GM21515 (cell line): ENCODE data around the gene LSAMP.

Source experiments
- ATAC-seq: cut with Tn5 transposase; IDR thresholded peaks from one replicate; pipeline ENCODE4 v1.9.1; 2021; ENCODE audit not compliant: unreplicated experiment

LSAMP gene

GRCh38 chr3:116065501-116065900 is 379.8 kb downstream of the LSAMP start:
- no peak for ATAC-seq

- no peak for ATAC-seq
These were observed 380.6 kb downstream of the LSAMP start for GRCh38 chr3:116064646-116065045.

DNA sequence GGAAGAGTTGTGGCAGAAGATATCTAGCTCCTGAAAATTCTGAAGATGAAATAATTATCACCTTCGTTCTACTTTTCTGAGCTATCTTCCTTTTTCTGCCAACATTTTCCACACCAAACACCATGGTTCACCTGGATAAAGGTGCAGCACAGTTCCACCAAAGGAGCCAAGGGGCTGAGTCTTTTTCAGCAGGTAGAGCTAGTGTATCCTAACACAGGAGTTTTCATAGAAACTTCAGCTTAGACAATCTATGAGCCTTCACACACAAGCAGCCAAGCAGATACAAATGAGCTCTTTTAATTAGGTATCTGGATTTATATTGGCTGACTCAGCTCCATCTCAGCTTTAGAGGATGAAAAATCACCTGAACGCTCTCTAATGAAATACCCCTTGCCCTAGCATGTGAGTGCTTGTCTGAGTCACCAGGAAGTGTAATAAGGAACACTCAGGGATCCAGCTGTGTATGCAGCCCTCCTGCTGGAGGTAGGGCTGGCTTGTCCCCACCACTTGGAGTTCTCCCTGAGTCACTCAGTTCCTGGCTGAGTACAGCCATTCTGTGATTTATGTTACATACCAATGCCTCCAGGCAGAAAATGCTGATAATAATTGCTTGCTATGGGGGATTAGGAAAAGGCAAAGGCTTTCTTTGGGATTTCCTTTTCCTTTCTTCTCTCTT is 385.7 kb downstream of the LSAMP start:
- no peak for ATAC-seq

DNA sequence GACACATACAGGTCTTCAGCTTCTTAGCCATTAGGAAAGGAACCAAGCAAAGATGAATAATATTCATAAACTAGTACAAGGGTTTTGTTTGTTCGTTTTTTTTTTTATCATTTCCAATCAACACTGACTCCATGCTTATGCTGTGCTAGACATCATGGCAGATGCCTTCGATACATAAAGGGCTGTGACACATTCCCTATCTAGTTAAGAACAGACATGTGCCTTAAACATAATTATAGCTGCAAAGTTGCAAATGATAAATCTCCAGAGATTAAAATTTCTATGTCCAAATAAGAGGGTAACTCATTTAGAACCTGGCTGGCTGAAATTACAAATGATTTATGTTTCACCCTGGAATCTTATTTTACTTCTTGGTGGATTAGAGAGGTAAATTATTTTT is 386.4 kb downstream of the LSAMP start:
- no peak for ATAC-seq

GRCh38 chr3:116057400-116058006 is 387.8 kb downstream of the LSAMP start:
- no peak for ATAC-seq

- ATAC-seq: peak; percentile 79
These were observed 389.0 kb downstream of the LSAMP start for GRCh38 chr3:116056280-116056679.

DNA sequence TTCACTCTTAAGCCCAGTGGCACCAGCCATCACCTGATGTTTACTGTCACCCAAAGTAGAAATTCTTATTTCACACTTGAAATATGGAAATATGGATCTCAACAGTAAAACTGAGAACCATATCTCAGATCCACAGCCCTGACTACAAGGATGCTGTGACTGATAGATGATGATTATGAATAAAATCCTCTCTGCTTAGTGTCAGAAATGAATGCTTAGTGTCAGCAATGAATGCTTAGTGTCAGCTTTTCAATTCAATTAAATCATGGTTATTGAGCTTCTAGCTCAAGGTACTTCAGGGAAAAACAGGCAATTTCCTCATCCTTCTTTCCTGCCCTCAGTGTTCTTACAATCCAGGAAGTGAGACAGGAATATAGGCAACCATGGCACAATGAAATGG is 392.3 kb downstream of the LSAMP start:
- no peak for ATAC-seq

GRCh38 chr3:116052602-116053001 is 392.7 kb downstream of the LSAMP start:
- ATAC-seq: no peak

DNA sequence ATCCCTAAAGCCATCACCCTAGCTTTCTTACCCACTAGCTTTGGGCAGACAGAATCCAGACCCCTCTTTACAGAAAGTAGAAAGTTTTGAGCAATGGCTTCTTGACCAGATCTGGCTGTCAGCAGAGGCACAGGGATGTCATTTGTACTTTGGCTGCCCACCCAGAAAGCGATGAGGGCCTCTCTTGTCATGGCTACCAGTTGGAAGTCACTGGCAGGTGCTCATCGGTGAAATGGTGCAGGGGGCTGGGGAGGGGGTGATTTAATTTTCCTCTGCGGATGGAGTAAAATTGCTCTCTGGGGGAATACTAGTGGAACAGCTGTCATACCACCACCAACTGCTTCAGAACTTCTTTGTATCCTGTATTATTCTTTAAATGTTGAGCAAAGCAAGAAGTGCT is 393.7 kb downstream of the LSAMP start:
- ATAC-seq: no peak

DNA sequence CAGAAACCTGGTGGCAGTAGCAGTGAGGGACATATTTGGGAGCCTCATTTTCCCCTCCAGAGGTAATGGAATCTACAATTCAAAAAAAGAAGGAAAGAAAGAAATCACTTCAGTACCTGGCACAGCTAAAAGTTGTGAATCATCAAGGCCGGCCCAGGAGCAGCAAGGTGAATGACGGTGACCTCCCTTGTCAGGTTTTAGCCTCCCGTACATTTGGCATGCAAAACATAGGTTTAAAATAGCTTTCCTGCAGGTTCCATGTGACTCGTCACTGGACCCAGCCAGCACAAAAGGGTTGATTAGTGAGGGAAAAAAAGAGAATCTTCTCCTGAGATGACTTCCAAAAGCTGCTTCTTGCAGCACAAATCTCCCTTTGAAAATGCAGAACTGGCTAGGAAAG is 394.2 kb downstream of the LSAMP start:
- ATAC-seq: no peak

DNA sequence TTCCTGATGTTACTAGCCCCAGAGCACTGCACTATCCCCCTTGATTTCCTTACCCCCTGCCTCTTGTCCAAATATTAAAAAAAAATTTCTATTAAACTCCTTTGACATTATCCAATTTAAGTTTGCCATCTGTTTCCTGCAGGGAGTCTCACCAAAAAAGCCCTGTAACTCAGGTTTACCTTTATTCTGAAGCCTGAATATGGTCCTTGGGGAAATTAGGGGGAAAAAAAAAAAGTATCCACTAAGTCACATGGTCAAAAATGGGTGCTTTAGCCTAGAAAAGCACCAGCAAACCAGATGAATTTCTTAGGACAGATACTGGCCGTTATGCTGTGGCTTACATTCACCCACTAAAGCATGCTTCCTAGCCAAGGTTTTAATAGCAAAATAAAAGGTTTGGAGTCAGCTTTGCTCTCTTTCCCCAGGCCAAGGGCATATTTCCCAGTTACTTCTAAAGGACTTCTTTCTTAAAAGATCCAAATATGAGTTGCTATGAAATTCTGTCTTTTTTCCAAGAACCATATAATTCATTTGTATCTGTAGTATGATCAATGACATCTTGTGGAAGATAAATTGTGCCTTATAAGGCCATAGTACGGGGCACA is 394.9 kb downstream of the LSAMP start:
- ATAC-seq: no peak

GRCh38 chr3:116048991-116049390 is 396.3 kb downstream of the LSAMP start:
- no peak for ATAC-seq

- ATAC-seq: no peak
These were observed 398.9 kb downstream of the LSAMP start for GRCh38 chr3:116046350-116046749.

- ATAC-seq: no peak
These were observed 400.0 kb downstream of the LSAMP start for GRCh38 chr3:116045314-116045713.

DNA sequence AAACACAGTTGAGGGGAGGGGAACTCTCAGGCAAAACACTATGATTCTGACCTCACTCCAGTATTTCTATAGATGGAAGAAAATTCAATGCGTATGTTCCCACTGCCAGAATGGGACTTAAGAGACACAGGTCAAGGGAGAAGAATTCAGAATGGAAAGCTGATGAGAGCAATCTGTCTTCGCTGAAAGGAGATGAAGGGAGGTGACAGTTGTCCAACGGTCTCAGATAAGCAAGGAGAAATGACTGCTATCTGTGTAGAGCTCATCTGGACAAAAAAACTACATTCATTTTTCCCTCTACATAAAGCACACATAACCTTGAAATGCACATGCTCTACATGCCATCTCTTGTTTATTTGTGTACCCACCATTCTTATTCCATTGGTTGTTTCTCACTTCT is 405.1 kb downstream of the LSAMP start:
- ATAC-seq: no peak

GRCh38 chr3:116039651-116039985 is 405.7 kb downstream of the LSAMP start:
- ATAC-seq: no peak

GRCh38 chr3:116038968-116039650 is 406.2 kb downstream of the LSAMP start:
- ATAC-seq: no peak

DNA sequence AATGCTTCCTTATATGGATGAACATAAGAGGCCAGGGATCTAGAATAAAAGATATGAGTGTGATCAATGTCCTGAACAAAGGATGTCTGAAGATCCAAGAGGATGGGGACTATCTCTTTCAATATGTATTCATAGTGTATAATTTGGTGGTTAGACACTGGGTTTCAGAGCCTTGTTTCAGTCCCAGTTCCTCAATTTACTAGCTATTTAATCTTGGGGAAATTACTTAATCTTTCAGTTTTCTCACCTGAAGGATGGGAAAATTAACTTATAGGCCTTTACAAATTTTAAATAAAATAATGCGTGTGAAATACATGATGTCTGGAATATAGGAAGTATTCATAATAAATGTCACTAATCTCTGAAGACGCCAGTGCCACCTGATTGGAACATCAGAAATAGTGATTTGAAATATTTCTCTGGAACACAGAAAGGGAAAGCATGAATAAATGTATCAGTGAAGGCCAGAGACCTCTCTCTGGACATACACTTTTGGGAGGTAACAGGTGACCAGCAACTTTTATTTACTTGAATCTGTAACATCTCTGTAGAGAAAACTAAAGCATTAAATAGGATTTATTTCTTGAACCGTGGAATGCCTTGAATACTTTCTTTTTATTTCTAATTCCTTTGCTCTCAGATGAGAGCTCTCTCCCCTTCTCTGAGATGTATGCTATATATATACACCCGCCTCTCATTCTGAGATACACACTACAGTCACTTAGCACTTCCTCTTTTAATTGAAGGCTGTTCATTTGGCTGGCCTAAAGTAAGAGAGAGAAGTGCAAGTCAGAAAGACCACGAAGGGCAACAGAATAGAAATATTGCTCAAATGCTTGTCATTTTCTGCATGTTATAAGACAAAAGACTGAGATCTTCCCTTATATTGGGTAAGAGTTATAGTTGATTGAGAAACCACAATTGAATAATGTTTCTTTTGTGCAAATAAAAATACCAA is 407.1 kb downstream of the LSAMP start:
- ATAC-seq: peak; percentile 98

DNA sequence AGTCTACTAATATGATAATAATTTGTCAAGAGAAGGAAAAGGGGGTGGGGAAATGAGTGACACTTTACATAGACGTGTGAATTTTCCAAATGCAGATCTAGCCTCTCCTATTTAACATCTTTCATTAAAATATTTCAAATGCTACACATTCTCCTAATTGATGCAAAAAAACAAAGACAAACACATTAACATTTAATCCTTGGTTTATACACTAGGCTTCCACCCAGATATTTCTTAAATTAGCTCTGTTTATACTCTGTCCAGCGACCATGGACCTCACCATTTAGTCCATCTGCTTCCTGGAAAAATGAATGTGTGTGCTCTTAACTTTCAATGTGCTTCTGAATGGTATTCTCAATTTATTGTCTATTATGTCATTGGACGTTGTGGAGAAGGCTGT is 409.9 kb downstream of the LSAMP start:
- ATAC-seq: no peak

DNA sequence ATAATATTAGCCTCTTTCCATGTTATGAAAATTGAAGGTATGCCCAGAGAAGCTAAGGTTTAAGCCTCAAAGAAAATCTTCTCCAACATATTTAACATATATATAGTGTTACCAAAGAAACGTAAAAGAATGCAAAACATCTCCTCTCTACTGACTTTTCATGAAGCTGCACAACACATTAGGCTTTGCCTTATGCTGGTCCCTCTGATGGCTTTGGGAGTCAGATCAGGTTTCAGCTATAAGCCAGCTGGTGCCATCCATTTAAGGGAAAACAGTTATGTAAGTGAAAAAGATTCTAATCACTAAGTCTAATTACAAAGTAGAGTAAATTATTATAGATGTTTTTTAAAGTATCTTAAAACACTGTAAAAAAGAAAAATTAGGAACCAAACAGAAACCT is 410.5 kb downstream of the LSAMP start:
- no peak for ATAC-seq

DNA sequence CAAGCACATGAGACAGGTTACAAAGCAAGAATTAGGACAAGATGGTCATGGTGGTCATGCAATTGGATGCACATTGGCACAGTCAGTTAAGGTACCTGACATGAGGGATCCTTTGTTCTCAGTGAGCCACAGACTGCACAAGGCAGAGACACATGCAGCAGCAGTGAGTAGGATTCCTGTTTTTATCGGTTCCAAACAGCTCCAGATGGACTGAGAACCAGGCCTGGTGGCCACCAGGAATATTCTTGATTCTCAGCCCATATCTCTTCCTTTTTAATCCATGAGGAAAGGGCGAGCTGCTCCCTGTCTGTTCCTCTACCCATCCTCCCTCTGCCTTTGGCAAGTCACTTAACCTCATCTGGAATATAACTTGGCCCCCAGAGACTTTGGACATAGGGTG is 411.2 kb downstream of the LSAMP start:
- no peak for ATAC-seq
